ENCODE results near the gene EPHB6.

Gene EPHB6

GRCh38 chr7:142896151-142896550 lies 41.3 kb downstream of the EPHB6 start:
- no peak for DNase-seq (ENCODE audit: low read depth)

- no peak for DNase-seq (ENCODE audit: low read depth)
Observed at GRCh38 chr7:142896741-142897379, 42.0 kb downstream of the EPHB6 start.

- no peak for DNase-seq (ENCODE audit: low read depth)
Observed at GRCh38 chr7:142897691-142898090, 42.8 kb downstream of the EPHB6 start.

GRCh38 chr7:142898377-142899170 lies 43.7 kb downstream of the EPHB6 start:
- no peak for DNase-seq (ENCODE audit: low read depth)

GRCh38 chr7:142899661-142900060 lies 44.8 kb downstream of the EPHB6 start:
- no peak for DNase-seq (ENCODE audit: low read depth)

- no peak for DNase-seq (ENCODE audit: low read depth)
Observed at GRCh38 chr7:142901426-142902259, 46.8 kb downstream of the EPHB6 start.

GRCh38 chr7:142904128-142904527 lies 49.3 kb downstream of the EPHB6 start:
- no peak for DNase-seq (ENCODE audit: low read depth)

- no peak for DNase-seq (ENCODE audit: low read depth)
Observed at GRCh38 chr7:142905759-142906158, 50.9 kb downstream of the EPHB6 start.

GRCh38 chr7:142906643-142907042 lies 51.8 kb downstream of the EPHB6 start:
- no peak for DNase-seq (ENCODE audit: low read depth)

GRCh38 chr7:142908290-142908689 lies 53.4 kb downstream of the EPHB6 start:
- DNase-seq (ENCODE audit: low read depth), result no peak

GRCh38 chr7:142908921-142909890 lies 54.3 kb downstream of the EPHB6 start:
- DNase-seq (ENCODE audit: low read depth), result no peak

- DNase-seq (ENCODE audit: low read depth), result no peak
Observed at GRCh38 chr7:142910031-142910433, 55.2 kb downstream of the EPHB6 start.

GRCh38 chr7:142910481-142910880 lies 55.6 kb downstream of the EPHB6 start:
- no peak for DNase-seq (ENCODE audit: low read depth)

GRCh38 chr7:142913051-142913450 lies 58.2 kb downstream of the EPHB6 start:
- DNase-seq (ENCODE audit: low read depth), result no peak

GRCh38 chr7:142913566-142913965 lies 58.7 kb downstream of the EPHB6 start:
- DNase-seq (ENCODE audit: low read depth), result no peak

- DNase-seq (ENCODE audit: low read depth), result no peak
Observed at GRCh38 chr7:142914121-142914520, 59.2 kb downstream of the EPHB6 start.

- no peak for DNase-seq (ENCODE audit: low read depth)
Observed at GRCh38 chr7:142915315-142915714, 60.4 kb downstream of the EPHB6 start.

- DNase-seq (ENCODE audit: low read depth), result no peak
Observed at GRCh38 chr7:142916508-142916907, 61.6 kb downstream of the EPHB6 start.

GRCh38 chr7:142917447-142917846 lies 62.6 kb downstream of the EPHB6 start:
- no peak for DNase-seq (ENCODE audit: low read depth)

GRCh38 chr7:142918901-142919300 lies 64.0 kb downstream of the EPHB6 start:
- DNase-seq (ENCODE audit: low read depth), result no peak

- no peak for DNase-seq (ENCODE audit: low read depth)
Observed at GRCh38 chr7:142919656-142920055, 64.8 kb downstream of the EPHB6 start.

All from stimulated activated CD8-positive, alpha-beta memory T cell treated with anti-CD3 and anti-CD28 coated beads, Interleukin-12 subunit alpha, Interleukin-12 subunit beta, amount 100 ng/mL, for 1 hour (primary cell).